Right kidney (tissue), 1 donor: ENCODE results near the gene DTL.

Experiments used
- DNase-seq: peaks from one replicate; pipeline ENCODE4 v3.0.0-alpha.2; 2016

Gene DTL

DNA sequence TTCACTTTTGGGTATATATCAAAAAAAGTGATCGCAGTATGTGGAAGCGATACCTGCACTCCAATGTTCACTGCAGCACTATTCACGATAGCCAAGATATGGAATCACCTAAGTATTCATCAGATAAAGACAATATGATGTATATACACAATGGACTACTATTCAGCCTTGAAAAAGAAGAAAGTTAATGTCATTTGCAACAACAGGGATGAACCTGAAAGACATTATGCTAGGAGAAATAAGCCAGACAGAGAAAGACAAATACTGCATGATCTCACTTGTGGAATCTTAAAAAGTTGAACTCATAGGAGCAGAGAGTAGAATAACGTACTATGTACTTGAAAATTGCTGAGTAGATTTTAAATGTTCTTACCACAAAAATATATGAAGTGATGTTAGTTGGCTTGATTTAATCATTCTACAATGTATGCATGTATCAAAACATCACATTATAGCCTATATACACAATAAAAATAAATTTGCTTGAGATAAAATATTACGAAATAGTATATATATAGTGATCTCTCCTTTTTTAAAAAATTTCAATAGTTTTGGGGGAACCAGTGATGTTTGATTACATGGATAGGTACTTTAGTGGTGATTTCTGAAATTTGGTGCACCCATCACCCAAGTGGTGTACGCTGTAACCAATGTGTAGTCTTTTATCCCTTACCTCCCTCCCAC is 56.0 kb downstream of the DTL start:
- DNase-seq: no peak

DNA sequence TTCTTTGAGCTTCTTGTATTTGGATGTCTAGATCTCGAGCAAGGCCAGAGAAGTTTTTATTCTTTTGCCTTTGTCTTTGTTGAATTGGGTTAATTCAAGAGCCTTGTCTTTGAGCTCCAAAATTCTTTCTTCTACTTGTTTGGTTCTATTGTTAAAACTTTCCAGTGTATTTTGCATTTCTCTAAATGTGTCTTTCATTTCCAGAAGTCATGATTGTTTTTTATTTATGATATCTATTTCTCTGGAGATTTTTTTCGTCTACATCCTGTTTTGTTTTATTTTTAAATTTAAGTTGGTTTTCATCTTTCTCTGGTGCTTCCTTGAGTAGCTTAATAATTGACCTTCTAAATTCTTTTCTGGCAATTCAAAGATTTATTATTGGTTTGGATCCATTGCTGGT is 61.8 kb downstream of the DTL start:
- no peak for DNase-seq

DNA sequence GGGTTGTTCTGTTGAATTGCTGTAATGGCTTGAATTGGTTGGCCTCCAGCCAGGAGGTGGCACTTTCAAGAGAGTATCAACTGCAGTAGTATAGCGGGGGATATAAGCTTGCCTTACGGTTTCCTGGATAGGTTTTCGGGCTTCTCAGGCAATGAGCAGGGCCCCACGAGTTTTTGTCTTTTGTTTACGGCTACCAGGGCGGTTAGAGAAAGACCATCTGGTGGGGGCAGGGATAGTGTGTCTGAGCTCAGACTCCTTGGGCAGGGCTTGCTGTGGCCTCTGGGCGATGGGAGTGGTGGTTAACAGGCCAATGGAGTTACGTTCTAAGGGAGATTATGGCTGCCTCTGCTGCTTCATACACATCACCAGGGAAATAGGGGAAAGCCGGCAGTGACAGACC is 62.8 kb downstream of the DTL start:
- no peak for DNase-seq

DNA sequence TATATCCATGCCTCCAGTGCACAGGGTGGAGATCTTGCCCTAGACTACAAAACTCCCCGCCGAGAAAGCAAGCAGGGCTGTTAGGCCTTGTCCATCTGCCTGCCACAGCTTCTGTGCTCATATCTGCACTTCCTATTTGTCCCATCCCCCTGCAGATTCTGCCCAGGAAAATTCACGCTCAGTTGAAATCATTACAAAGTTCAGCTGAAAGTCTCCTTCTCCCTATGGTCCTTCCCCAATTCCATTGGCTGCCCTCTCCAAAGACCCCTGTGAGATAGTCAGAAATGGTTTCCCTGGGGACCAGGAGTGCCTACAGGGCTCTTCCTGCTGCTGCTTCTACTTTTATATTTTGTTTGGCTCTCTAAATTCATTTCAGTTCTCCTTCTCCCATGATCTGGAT is 63.2 kb downstream of the DTL start:
- no peak for DNase-seq

DNA sequence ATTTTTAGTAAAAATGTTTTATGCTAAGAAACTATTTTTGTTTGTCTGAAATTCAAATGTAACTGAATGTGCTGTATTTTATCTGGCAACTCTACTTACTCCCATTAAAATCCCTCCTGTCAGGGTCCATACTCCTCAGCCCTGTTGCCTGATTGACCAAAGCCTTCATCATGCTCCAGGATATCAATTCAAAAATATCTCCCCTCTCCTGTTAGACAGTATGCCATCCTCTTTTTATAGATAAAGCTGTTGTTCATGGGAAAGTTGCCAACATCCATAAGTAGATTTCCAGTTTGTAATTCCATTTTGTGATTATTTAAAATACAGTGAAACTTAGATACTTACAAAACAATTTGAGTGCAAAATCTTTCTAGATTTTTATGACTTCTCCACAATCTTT is 65.7 kb downstream of the DTL start:
- DNase-seq: no peak

DNA sequence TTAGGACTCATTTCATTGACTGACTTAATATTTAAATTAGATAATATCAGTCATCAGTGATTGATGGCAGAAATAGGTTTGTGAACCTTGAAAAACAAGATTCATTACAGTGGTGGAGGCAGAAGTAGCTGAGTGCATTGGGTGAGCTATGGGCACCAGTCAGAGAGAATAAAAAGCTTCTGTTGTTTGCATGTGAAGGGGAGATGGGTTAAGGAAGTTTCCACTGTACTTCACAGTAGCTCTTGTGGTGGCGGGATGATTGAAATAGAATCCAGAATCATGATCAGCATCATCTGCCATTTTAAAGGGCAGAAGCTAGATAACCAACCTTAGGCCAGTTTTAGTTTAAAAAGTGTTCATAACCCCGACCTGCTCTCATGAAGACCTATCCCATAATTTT is 66.2 kb downstream of the DTL start:
- no peak for DNase-seq

DNA sequence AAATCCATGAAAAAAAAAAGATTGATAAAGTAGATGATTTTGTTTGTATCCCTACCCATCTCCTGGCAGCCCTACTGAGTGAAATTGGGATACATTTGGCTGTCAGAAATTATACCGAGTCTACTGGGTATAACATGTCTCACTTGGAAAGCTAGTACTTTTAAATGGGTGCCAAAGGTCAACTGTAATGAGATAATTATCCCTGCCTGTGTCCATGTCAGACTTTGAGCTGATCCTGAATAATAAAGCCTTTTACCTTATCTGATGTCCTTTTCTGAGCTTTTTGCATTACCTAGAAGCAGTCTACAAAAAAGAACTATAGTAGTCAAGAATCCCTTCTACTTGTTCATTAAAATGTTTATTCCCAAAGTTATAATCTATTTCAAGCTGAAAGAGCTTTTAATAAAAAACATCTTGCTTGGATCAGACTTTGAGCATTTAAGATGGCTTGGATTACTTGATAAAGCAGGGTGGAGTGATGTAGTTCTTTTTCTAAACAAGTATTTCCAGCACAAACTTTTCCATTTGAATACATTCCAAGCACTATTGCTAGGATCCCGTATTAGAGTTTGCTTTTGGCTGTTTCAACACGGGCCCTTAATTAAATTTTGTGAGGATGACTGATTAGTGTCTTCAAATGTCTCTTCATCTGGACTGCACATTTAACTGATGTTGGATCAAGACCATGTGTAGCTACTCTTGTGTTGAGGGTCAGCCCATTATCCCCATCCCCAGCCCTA is 69.2 kb downstream of the DTL start:
- DNase-seq: no peak

DNA sequence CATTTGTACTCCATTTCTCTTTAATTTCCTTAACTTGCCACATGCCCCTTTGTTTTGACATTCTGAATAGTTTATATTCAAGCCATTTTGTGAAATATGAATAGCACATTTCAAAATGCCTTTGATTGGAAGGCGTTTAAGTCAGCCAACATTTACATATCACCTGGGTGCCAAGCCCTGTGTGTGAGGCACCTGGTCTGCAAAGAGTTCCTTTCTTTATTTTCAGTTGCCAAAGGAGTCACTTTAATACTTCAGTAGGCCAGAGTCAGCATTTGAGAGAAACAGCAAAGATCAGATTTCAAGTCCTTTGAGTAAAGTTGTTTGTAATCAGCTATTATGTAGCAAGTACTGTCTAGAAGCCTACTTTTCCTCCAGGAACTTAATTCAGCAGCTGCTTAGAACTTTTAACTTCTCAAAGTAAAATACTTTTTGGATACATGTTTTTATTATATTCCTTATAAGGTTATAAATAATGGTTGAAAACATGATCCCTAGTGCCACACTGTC is 70.8 kb downstream of the DTL start:
- DNase-seq: no peak

DNA sequence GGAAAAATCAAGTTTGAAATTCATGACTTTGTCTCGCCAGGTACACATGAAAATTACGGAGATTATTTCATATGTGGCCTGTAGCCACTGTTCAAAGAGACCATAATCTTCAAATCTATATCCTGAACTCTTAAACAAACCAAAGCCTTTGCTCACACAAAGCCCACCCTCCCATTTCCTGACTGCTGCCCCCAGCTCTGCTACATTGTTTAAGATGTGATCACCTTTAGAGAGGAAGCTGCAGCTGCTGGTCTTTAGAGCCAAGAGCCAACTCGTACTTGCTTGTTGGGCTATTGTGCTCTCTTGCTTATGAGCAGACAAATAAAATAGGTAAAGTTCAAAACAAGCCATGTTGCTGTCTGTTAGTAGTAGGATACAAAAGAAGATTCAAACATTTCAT is 71.9 kb downstream of the DTL start:
- DNase-seq: no peak

DNA sequence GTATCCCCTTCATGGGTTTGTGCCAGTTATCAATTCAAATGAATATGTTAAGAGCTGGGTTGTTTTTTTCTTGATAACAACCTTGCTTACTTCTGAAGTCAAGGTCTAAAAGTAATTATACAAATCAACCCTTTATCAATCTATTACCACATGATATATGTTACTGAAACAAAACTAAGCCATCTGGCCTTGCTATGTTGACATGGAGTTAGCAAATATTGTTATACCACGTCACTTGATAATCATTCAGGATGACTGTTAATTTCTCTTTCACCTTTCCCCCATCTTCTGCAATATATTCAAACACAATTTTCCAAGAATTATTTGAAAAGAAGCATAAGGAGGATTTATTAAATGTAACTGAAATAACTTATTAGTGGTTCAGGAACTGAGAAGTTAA is 72.6 kb downstream of the DTL start:
- no peak for DNase-seq

DNA sequence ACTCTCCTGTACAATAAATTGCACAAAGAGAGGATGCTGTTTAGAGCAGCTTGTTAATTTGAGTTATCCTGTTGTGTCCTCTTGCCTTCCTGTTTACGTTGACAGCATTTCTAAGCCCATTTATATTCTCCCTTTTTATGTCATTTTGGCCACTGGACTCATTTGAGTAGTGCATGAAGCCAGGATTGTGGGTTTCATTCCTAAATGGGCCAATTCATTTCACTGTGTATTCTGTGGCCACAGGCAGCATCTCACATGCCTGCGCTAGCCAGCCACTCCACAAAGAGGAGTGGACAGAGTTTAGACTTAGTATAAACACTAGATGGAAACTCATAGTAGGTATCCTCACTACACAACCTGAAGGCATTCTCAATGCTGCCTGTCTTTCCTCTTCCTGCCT is 73.4 kb downstream of the DTL start:
- no peak for DNase-seq

DNA sequence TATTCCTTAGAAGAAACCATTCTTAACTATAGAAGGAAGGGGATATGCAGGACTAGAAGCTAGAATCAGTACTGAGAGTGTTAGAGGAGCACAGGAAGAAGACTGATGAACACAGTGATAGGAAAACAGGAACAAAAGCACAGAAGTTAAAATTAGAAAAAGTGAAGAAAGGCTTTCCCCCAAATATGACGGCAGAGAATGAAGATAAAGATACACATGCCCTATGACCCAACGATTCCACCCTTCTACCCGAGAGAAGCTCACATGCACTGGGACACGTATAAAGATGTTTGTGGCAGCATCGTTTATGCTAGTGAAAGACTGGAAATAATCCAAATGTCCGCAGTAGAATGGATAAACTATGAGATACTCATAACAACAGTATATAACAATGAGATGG is 74.2 kb downstream of the DTL start:
- DNase-seq: no peak

DNA sequence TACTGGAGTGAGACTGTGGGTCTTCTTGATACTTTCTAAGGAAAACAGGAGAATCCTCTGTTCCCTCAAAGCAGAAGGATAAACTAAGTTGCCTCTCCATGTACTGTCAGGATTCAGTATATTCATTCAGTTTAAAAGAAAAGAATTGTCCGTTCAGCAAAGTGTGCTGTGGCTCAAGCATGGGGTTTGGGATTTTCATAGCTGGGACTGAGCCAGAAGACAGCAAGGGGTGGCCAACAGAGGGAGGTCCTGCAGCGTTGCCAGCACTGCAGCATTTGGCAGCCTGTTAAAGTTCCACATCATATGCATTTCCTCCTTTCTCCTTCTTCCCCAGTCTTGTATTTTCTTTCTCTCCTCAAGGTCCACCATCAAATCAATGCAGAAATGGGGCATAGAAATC is 75.1 kb downstream of the DTL start:
- no peak for DNase-seq

DNA sequence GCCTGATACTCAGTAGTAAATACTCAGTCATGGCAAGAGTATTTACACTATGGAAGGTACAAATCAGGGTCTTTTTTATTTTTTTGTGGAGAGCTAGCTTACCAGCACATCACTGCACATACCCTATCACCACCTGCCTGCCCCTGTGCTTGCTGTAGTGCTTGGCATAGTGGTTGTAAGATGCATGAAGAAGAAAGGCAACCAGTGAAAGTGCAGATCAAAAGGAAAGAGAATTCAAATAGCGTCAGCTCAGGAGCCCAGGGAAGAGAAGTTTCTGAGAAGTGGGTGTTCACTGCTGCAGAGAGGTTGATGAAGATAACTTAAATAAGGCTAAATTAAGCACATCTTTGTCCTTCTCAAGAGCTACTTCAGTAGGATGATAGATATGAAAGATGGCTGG is 76.0 kb downstream of the DTL start:
- DNase-seq: no peak

DNA sequence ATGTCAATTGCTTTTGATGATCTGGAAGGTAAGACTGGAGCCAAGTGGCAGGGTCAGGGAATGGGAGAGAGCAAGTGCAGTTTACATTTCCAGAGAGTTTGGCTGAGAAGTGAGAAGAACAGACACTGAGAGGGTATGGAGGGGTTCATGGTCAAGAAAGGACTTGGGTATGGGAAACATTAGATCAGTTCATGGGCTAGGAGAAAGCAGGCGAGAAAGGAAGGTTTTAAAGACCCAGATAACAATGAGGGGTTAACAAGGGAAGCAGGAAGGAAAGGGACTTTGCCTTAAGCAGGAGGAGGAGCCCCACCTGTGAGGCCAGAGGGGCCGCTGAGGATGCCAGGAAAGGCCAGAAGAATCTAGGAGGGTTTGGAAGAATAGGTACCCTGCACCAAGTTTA is 78.2 kb downstream of the DTL start:
- DNase-seq: no peak

DNA sequence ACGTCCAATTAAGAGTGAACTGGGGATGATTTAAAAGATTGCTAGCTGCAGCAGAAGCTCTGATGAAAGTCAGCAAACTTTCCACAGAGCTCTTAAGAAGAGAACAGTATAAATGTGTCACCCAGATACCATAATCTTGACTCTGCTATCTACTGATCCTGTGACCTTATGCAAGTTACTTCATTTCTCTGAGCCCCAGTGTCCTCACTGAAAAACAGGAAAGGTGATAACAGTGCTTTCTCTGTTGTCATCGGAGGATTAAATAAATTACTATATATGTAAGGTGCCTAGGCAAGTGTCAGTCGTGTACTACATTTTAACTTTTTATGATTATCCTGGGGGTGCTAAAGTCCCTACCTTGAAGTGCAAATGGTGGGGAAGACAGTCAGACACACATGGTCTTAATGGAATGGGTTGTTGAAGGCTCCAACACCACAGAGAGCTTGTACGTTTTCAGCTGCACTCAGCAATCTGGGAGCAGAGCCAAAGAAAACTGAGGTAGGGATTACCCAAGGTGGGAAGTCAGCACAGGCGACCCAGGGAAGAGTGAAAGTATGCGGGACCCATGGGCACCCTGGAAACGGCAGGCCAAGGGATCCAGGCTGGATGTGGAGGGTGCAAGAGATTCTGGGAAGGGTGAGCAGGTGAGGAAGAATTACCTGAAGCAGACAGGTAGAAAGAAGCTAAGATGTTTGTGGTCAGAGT is 82.8 kb downstream of the DTL start:
- no peak for DNase-seq

DNA sequence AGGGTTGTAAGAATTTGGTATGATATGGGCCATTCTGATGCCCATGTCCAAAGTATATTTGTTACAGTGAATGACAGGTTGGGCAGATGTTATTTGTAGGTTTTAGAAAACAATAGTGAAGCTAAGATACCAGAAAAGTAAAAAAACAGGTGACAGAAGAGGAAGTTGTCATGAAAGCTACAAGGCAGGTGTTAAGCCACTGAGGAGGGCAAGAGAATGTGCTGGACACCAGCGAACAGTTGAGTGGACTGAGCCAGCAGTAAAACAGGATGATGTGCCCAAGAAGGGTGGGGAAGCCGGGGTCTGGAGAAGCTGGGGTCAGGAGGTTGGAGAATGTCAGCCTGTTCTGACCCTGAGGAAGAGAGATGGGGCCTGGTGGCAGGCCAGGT is 83.3 kb downstream of the DTL start:
- no peak for DNase-seq

DNA sequence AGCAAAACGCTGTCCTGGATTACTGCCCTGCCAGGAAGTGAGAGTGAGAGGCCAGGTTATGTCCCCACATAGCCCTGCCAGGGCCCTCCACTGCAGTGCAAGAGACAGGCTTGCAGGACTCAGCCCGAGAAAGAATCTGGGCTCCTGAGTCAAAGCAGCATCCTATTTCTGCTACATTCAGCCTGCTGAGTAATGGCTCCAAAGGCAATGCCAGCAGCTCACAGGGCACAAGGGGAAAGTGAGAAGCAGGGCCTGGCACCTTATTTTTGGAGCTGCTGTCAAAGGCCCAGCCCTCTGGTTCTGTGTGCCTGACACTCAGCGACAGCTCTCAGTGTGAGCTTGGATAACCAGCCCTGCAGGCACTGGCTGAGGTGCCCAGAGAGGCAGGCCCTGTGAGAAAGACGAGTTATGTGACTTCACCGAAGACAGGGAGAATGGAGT is 83.9 kb downstream of the DTL start:
- no peak for DNase-seq

DNA sequence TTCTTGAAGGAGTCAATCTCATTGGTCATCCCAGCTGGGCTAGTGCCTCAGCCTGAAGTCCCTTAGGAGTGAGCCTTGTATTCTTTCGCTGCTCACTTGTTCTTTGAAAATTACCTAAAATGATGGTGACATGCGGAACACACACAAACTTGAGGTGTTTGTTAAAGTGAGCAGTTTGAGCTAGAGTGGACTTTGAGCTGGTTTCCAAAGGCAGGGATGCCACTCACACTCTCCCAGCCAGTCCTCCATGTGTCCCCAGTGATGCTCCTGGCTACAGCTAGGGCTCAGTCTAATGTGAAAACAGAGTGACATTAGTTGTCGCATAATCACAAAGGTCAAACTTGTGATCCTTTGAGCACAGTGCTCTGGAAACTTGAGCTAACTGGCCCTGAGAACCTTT is 84.3 kb downstream of the DTL start:
- DNase-seq: no peak

DNA sequence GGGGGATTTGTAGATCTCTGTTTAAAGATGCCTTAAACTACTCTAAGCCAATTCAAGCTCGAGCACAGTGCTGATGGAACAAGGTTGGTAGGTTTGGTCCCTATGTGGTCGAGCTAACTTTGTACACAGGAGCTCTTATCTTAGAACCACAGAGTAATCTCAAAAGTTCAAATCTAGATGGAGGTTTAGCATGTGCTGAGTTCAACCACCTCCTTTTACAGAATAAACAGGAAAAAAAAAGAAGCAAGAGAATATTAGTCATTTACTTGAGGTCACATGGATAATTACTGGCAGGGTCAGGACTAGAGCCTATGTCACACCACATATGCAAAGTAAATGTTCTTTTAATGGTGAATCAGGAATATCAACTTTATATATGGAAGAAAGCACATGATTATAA is 86.2 kb downstream of the DTL start:
- no peak for DNase-seq

DNA sequence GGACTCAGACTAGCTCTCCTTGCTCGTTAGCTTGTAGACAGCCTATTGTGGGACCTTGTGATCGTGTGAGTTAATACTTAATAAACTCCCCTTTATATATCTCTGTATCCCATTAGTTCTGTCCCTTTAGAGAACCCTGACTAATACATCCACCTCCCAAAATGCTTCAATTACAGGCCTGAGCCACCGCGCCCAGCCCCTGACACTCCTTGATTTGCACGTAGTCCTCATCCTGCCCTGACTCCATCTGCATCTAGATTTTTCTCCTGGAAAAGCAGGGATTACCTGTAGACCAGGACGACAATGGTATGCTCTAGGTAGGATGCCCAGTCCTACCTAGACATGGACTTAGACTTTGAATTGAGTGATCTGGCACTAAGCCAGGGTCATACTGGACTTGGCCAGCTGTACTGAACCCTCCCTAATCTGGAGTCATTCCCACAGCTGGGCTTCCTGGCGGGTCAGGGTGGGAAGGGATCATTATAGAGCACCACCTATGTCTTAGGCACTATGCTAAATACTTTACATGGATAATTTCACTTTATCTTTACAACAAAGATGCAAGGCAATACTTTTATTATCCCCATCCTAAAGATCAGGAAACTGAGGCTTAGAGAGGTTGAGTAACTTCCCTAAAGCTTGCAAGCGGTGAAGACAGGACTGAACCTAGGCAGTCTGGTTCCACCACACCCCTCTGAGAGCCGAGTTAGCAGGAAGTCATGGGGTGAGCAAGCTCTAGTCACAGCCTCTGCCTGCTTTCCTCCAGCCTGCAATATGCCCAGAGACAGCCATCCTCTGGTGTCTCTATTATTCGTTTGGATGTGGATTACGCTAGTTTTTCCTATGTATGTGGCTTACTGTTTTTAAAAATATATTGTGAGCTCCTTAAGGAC is 89.4 kb downstream of the DTL start:
- DNase-seq: no peak

DNA sequence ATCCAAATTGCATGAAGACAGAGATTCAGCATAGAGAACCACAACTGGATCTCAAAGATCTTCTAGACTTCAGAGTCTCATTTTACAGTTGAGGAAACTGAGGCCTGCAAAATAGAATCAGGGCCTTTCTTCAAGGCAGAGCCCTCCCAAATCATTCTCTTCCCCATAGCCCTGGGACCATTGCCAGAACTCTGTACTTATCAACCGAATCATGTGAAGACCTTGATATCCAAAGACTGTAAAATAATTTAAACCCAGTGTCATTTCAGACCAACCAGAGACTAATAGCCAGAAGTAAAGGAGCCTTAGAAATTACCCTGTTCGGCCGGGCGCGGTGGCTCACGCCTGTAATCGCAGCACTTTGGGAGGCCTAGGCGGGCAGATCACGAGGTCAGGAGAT is 90.1 kb downstream of the DTL start:
- no peak for DNase-seq

DNA sequence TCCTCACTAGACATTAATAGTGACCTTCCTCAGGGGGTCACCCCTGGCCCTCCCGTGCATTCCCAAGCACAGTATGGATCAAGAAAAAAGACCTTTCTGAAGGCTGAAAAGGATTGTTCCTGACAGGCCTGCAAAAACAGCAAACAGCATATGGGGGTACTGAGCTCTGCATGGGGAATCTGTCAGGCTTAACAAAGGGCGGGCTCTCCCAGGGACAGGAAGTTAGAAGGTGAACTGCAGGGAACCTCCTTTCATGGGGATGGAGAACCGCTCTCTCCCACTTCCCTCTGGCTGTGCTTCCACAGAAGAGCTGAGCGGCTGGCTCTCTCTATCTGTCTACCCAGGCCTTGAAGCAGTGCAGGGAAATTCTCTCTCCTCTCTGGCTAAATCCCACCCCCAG is 91.7 kb downstream of the DTL start:
- DNase-seq: no peak
